ENCODE results near the gene FZD10. TPM values are rescaled to one million over a fixed set of nuclear protein-coding genes. Genes with fewer than 3 reads are reported as not detected.

The FZD10 gene
- total and polyA plus RNA-seq, 2 experiments from 2014 or later: 0.11 to 0.45 TPM

DNA sequence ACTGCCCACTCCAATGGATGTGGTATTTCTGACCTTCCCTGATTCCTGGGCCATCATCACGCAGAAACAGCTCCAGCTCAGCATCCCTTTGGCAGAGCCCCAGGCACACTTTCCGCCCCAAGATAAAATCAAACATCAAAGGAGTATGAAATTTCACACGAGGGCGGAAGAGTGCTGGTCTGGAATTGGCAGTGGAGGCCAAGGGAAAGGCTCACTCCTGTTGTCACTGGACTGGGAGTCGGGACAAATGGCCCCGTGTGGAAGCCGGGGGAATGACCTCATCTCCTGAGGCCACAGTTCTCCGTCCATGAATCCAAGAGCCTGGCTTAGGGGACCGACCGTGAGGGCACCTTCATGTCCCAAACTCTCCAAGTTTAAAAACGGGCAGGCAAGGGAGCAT, 40.9 kb downstream of the FZD10 start:
- Mint-ChIP-seq H3K9me3 (no peaks in the 10 kb centered on the region; the same call in 1 of the 3 replicates), H3K4me3 (no peak overlapping the region), H3K27me3 (ENCODE audit: insufficient read depth, low read depth, poor library complexity) (peaks cover 6% of the 10 kb centered on the region), H3K36me3 (ENCODE audit: low read depth) (peaks cover 62% of the 10 kb centered on the region), H3K4me1 (no peaks in the 10 kb centered on the region), H3K27ac (no peak overlapping the region)
- no peaks in the 10 kb centered on the region for H4K20me1 ChIP-seq (replicated peaks; ENCODE audit: insufficient read depth)
- no peak overlapping the region for H3K27ac ChIP-seq (ENCODE audit: low read depth)
- no peaks in the 10 kb centered on the region for H3K4me1 ChIP-seq (ENCODE audit: insufficient read depth)
- no peaks in the 10 kb centered on the region for H3F3A ChIP-seq (replicated peaks; ENCODE audit: low read depth)
- no peaks in the 10 kb centered on the region for H3K36me3 ChIP-seq (ENCODE audit: insufficient read depth)
- no peak overlapping the region for H2AFZ ChIP-seq
- H3K4me3 ChIP-seq: no peak overlapping the region
- TF ChIP-seq EZH2phosphoT487 (IDR thresholded peaks at IDR 0.05; ENCODE audit: unreplicated experiment) (no peak), NANOG (IDR thresholded peaks at IDR 0.05; ENCODE audit: borderline replicate concordance) (no peak), EZH2 (IDR thresholded peaks at IDR 0.05; ENCODE audit: low read depth, unreplicated experiment) (no peak)
- no peak for DNase-seq (ENCODE audit: low spot score)
- no peaks in the 10 kb centered on the region for H3K79me2 ChIP-seq (replicated peaks; ENCODE audit: insufficient read depth)
- no peaks in the 10 kb centered on the region for H3K27me3 ChIP-seq (ENCODE audit: insufficient read depth)
- no peak for ATAC-seq
- no peaks in the 10 kb centered on the region for H3K9me2 ChIP-seq (ENCODE audit: insufficient read depth)
- H3K4me2 ChIP-seq: no peak overlapping the region

DNA sequence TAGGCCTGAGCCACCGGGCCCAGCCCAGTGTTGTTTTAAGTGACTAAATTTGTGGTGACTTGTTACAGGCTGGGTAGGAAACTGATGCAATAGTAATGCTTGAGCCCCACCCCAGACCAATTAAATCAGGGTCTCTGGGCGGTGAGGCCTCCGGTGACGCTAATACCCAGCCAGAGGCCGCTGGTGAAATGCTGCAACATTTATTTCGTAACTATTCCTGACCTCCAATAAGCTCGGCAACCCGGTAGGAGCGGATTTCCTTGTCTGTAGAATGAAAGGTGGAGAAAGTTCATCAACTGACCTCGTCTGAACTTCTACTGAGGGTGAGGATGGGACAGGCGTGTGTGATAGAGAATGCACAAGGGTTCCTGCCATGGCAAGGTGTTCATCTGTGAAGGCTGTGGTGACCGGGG, 42.3 kb downstream of the FZD10 start:
- H2AFZ ChIP-seq: no peak overlapping the region
- Mint-ChIP-seq H3K36me3 (ENCODE audit: low read depth) (peaks cover 56% of the 10 kb centered on the region), H3K27me3 (ENCODE audit: insufficient read depth, low read depth, poor library complexity) (peaks cover 8% of the 10 kb centered on the region), H3K9me3 (no peaks in the 10 kb centered on the region; the same call in 1 of the 3 replicates), H3K4me3 (no peak overlapping the region), H3K27ac (no peak overlapping the region), H3K4me1 (no peaks in the 10 kb centered on the region)
- no peaks in the 10 kb centered on the region for H3K79me2 ChIP-seq (replicated peaks; ENCODE audit: insufficient read depth)
- no peaks in the 10 kb centered on the region for H3K36me3 ChIP-seq (ENCODE audit: insufficient read depth)
- no peak for TF ChIP-seq ZNF331 (CRISPR knock-in tag; IDR thresholded peaks at IDR 0.05; ENCODE audit: low read depth)
- TF ChIP-seq ZNF462 (CRISPR knock-in tag; IDR thresholded peaks at IDR 0.05): no peak
- TF ChIP-seq CREB1 (CRISPR knock-in tag; IDR thresholded peaks at IDR 0.05; ENCODE audit: low read depth): no peak
- no peak for TF ChIP-seq POLR2AphosphoS5 (IDR thresholded peaks at IDR 0.05; ENCODE audit: low read depth)
- TF ChIP-seq ETS1 (IDR thresholded peaks at IDR 0.05): no peak
- TF ChIP-seq NANOG (IDR thresholded peaks at IDR 0.05; ENCODE audit: borderline replicate concordance): no peak
- TF ChIP-seq STAT1 (IDR thresholded peaks at IDR 0.05; ENCODE audit: unreplicated experiment): no peak
- TF ChIP-seq, protein P1, sequence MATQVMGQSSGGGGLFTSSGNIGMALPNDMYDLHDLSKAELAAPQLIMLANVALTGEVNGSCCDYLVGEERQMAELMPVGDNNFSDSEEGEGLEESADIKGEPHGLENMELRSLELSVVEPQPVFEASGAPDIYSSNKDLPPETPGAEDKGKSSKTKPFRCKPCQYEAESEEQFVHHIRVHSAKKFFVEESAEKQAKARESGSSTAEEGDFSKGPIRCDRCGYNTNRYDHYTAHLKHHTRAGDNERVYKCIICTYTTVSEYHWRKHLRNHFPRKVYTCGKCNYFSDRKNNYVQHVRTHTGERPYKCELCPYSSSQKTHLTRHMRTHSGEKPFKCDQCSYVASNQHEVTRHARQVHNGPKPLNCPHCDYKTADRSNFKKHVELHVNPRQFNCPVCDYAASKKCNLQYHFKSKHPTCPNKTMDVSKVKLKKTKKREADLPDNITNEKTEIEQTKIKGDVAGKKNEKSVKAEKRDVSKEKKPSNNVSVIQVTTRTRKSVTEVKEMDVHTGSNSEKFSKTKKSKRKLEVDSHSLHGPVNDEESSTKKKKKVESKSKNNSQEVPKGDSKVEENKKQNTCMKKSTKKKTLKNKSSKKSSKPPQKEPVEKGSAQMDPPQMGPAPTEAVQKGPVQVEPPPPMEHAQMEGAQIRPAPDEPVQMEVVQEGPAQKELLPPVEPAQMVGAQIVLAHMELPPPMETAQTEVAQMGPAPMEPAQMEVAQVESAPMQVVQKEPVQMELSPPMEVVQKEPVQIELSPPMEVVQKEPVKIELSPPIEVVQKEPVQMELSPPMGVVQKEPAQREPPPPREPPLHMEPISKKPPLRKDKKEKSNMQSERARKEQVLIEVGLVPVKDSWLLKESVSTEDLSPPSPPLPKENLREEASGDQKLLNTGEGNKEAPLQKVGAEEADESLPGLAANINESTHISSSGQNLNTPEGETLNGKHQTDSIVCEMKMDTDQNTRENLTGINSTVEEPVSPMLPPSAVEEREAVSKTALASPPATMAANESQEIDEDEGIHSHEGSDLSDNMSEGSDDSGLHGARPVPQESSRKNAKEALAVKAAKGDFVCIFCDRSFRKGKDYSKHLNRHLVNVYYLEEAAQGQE (IDR thresholded peaks at IDR 0.05; ENCODE audit: unreplicated experiment): no peak
- TF ChIP-seq EZH2phosphoT487 (IDR thresholded peaks at IDR 0.05; ENCODE audit: unreplicated experiment): no peak
- H4K20me1 ChIP-seq (replicated peaks; ENCODE audit: insufficient read depth): no peaks in the 10 kb centered on the region
- H3K4me1 ChIP-seq (ENCODE audit: insufficient read depth): no peaks in the 10 kb centered on the region
- no peak overlapping the region for H3K27ac ChIP-seq (ENCODE audit: low read depth)
- no peaks in the 10 kb centered on the region for H3K27me3 ChIP-seq (ENCODE audit: insufficient read depth)
- no peaks in the 10 kb centered on the region for H3F3A ChIP-seq (replicated peaks; ENCODE audit: low read depth)
- ATAC-seq: no peak
- H3K4me2 ChIP-seq: no peak overlapping the region
- no peak overlapping the region for H3K4me3 ChIP-seq
- DNase-seq (ENCODE audit: low spot score): no peak
- H3K9me2 ChIP-seq (ENCODE audit: insufficient read depth): no peaks in the 10 kb centered on the region

All from GM23338 (cell line).